Right lobe of liver (tissue), 6 donors: ENCODE data around the gene RASGRP4. TPM values are rescaled to one million over a fixed set of nuclear protein-coding genes. Genes with fewer than 3 reads are reported as not detected.

ENCODE experiments used
- ATAC-seq, 4 donors: fragments of 200-7000 bp; cut with Tn5 transposase; one replicate each; pipeline ENCODE4 v1.9.1; 2020; ENCODE audit warnings: mild to moderate bottlenecking in 4 of 4, moderate library complexity in 4 of 4
- DNase-seq, 3 donors: peaks; one replicate each; pipeline ENCODE4 v3.0.0-alpha.2; 2020
- H3K27ac ChIP-seq, 3 donors: fragments of 200-600 bp; one replicate each; pipeline ENCODE4 v1.8.0; 2022
- H3K27me3 ChIP-seq, 2 donors: fragments of 200-600 bp; one replicate each; pipeline ENCODE4 v1.8.0; 2022
- H3K36me3 ChIP-seq, 4 donors: fragments of 200-600 bp; sonication (generic) in 1 of 4; one replicate each; pipeline versions ENCODE4 v1.5.1 to v1.8.0; 2017 to 2022; ENCODE audit warnings: control low read depth in 1 of 4
- H3K4me1 ChIP-seq, 4 donors: fragments of 200-600 bp; sonication (generic) in 1 of 4; one replicate each; pipeline versions ENCODE4 v1.5.1 to v1.8.0; 2017 to 2022; ENCODE audit warnings: control low read depth in 1 of 4
- H3K4me3 ChIP-seq, 3 donors: fragments of 200-600 bp; one replicate each; pipeline ENCODE4 v1.8.0; 2022
- H3K9me3 ChIP-seq, 4 donors: fragments of 200-600 bp; sonication (generic) in 1 of 4; one replicate each; pipeline versions ENCODE4 v1.5.1 to v1.8.0; 2017 to 2022; ENCODE audit warnings: control low read depth in 1 of 4
- POLR2A ChIP-seq: fragments of 450-650 bp; IDR thresholded peaks from one replicate; pipeline ENCODE4 v1.6.1; 2017; ENCODE audit warnings: antibody characterized with exemption, mild to moderate bottlenecking
- WGBS: methylation state at CpG from one replicate; pipeline ENCODE4 v1.1.6; 2018; ENCODE audit warnings: low coverage, low lambda C conversion rate; ENCODE audit not compliant: insufficient coverage; ENCODE audit errors: missing lambda C conversion rate; 5-methylcytosine and 5-hydroxymethylcytosine counted together
- intact Hi-C, 2 donors: fragments of 100-400 bp; cut with DNase I; formaldehyde crosslinking; loops; one replicate each; pipeline versions ENCODE4 v1.11.2 to v1.14.1; 2022
- total RNA-seq, 6 experiments: library from RNA; depleted of rRNA in 2 of 6; stranded (reverse); fragments of >200 nt in 2 of 6; fragmentation: NEBNext Ultra II Directional in 3 of 6; extraction: Animal tissue kit (Norgen Biotek cat#: 25700) in 3 of 6; gene quantifications; one replicate each; pipeline versions ENCODE4 v1.1.0 to v1.2.4, GENCODE V29; 2016 to 2023
- TF ChIP-seq, protein P1 (sequence below), 4 donors: fragments of 200-600 bp in 3 of 4; fragments of 450-650 bp in 1 of 4; IDR thresholded peaks; one replicate each; pipeline versions ENCODE4 v1.5.1 to v1.8.0; 2016 to 2022; ENCODE audit warnings: antibody characterized with exemption in 4 of 4, mild to moderate bottlenecking in 2 of 4
- donor health status: DM: no; HTN: yes; CAD: no.
- donor health status: DM: no; HTN: no; CAD: no.
- donor health status: DM: no; HTN: no; CAD: no.
- donor health status: DM: no; HTN: yes; CAD: no.
- donor health status: DM: no; HTN: yes; CAD: no.

Gene RASGRP4
- total RNA-seq, 6 experiments from 2014 or later, result 0.77 to 1.5 (median 0.93) TPM

DNA sequence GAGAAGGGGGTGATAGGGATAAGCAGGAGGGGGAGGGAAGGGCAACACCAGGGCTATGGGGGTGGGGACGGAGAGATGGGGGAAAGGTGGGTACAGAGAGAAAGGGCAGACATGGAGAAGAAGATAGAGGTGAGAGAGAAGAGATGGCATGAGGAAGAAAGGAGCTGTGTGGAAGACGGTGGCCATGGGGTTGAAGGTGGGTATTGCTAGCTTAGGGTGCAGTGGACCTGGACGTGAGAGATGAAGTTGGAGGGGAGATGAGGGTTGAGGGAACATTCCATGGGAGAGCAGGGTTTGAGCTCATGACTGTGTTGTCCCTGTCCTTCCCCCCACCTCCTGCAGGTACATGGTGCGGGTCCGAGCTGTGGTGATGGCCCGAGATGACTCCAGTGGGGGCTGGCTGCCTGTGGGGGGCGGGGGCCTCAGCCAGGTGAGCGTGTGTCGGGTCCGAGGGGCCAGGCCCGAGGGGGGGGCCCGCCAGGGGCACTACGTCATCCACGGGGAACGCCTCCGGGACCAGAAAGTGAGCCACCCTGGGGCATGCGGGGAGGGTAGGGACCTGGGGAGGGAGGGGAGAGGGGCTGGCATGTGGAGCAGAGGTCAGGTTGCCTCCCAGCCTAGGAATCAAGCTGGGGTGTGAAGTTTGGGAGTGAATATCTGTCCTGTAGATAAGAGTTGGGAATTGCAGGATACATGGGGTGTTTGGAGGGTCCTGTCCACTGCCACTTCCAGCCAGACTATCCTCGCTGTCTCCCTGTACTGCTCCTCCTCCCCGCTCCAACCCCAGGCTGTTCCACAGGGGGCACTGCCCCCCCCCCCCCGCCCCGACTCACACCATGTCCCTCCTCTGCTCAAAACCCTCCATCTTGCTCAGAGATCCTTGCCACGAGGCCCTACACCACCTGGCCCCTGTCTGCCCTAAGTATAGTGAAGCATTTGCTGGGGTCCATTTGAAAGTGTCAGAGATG lies 35.8 kb downstream of the RASGRP4 start:
- 34% methylated on average over 9 of the region's 22 CpGs for WGBS
- TF ChIP-seq, protein P1, sequence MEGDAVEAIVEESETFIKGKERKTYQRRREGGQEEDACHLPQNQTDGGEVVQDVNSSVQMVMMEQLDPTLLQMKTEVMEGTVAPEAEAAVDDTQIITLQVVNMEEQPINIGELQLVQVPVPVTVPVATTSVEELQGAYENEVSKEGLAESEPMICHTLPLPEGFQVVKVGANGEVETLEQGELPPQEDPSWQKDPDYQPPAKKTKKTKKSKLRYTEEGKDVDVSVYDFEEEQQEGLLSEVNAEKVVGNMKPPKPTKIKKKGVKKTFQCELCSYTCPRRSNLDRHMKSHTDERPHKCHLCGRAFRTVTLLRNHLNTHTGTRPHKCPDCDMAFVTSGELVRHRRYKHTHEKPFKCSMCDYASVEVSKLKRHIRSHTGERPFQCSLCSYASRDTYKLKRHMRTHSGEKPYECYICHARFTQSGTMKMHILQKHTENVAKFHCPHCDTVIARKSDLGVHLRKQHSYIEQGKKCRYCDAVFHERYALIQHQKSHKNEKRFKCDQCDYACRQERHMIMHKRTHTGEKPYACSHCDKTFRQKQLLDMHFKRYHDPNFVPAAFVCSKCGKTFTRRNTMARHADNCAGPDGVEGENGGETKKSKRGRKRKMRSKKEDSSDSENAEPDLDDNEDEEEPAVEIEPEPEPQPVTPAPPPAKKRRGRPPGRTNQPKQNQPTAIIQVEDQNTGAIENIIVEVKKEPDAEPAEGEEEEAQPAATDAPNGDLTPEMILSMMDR (IDR thresholded peaks at IDR 0.05), result no peak
- TF ChIP-seq POLR2A, result no peak
- intact Hi-C loops, result loop anchor here in 1 of 2 donors (10.0 kb wide), 1 partner anchor 235 kb away; no protein-coding TSS in a partner anchor
- ATAC-seq (no peak), DNase-seq (no peak)
- Histone ChIP-seq H3K9me3 (no peaks in the 10 kb centered on the region), H3K27ac (no peak overlapping the region), H3K27me3 (no peaks in the 10 kb centered on the region), H3K4me1 (peaks cover 0 to 9% (median 0%) of the 10 kb centered on the region in 4 donors), H3K36me3 (no peaks in the 10 kb centered on the region), H3K4me3 (no peak overlapping the region)

DNA sequence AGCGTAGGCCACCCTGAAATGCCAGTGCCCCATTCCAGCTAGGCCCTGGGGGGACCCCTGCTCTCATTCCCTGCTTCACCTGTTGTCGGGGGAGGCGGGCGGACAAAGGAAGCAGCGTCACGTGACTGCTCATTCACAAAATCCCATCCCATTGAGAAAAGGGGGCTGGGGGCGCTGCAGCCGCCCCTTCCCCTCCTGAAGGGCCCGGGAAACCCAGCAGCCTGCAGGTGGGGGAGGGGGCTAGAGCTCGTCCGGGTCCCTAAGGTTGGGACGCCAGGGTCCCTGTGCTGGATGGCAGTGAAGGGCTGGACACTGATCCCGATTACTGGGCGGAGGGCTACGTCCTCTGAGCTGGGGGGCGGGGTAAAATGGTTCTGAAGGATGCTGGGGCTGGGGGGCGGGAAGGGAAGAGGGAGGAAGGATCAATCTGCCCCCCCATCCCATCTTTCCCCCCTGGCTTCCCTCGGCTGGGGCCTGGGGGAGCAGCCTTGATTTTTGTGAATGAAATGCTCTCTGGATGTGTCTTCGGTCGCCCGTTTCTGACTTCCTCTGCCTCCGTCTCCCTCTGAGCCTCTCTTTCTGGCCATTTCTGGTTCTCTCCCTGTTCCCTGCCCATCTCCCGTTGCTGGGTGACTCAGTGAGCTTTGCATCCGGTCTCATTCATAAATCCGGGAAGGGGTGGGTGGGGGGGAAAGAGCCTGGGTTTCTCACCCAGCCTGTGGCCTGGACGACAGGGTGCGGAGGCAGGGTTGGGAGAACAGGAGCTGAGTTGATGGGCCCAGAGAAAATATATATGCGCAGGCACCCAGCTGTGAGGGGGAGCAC lies 36.7 kb downstream of the RASGRP4 start:
- Histone ChIP-seq H3K9me3 (no peaks in the 10 kb centered on the region), H3K36me3 (no peaks in the 10 kb centered on the region), H3K27me3 (no peaks in the 10 kb centered on the region), H3K27ac (no peak overlapping the region), H3K4me3 (no peak overlapping the region), H3K4me1 (peaks cover 0 to 9% (median 0%) of the 10 kb centered on the region in 4 donors)
- DNase-seq (no peak), ATAC-seq (no peak)
- 8% methylated on average over 17 of the region's 28 CpGs for WGBS
- no peak for TF ChIP-seq POLR2A
- TF ChIP-seq, protein P1 (IDR thresholded peaks at IDR 0.05), result no peak
- intact Hi-C loops, result no loop called here

DNA sequence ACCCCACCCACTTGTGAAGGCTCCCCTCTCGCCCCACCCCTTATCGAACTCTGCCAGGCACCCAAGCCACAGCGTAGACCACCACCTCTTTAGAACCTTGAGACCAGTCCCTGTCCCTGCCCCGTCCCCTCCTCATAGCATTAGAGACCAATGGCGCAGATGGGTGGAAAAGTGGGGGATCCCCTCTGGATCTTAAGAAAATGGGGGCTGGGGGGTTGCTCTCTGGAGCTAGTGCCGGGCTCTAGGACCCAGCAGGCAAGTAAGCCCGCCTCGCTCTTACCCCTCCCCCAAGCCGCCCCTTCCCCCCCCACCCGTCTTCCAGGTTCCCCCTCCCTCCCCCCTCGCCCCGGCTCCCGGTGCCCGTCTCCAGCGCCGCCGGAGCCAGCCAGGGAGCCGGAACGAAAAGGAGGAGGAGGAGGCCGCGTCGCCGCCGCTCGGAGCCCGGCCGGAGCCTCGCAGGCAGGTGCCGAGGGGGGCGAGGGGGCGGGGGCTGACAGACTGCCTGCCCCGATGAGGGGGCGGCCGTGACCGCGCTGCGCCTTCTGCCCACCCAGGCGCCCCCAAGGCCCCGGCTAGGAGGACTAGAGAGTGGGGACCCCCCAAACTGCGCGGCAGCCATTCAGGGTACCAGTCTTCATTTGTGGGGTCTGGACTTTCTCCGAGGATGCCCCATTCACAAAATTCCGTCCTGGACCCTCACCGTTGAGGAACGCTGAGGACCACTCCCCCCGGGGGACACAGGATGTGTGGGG lies 37.5 kb downstream of the RASGRP4 start, which contains the start of gene SPRED3:
Gene SPRED3 (plus strand): TSS at position 349 of the 752 bp plus-strand sequence. CDS start 1,606 bp downstream, outside the sequence.
- TF ChIP-seq, protein P1 (IDR thresholded peaks at IDR 0.05), result no peak
- TF ChIP-seq POLR2A, result no peak
- Histone ChIP-seq H3K27ac (no peak within 1 kb of the TSS), H3K27me3 (no peaks in the 10 kb centered on the region), H3K4me1 (peaks cover 0 to 9% (median 0%) of the 10 kb centered on the region in 4 donors), H3K36me3 (peaks cover 0 to 4% (median 0%) of the 10 kb centered on the region in 4 donors), H3K9me3 (no peaks in the 10 kb centered on the region), H3K4me3 (peak within 1 kb of the TSS; percentile 32 to 48 (median 32))
- intact Hi-C loops, result no loop called here
- WGBS, result 1% methylated on average over 10 of the region's 46 CpGs
- ATAC-seq, result no peak
- no peak for DNase-seq
